ENCODE measurements around the gene ROBO1.

ROBO1 gene

GRCh38 chr3:78838362-78838761 is 929.4 kb downstream of the ROBO1 start:
- DNase-seq (ENCODE audit: low spot score), result no peak

DNA sequence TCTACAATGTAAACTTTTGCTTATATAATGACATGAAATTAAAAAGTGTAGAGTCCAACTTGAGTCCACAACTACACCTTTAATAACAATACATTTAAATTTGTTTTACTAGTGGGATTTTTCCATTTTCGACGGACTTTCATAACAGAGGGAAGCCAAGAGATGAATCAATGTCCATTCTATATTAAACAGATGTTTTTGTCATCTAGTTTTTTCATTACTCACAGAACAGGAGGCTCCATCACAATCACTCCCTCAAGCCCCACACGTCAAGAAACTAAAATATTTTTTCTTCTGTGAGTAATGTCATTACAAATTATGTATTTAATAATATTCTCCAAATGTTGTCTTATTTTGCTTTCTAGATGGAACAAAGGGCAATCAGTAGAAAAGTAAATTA is 932.9 kb downstream of the ROBO1 start:
- no peak for DNase-seq (ENCODE audit: low spot score)

DNA sequence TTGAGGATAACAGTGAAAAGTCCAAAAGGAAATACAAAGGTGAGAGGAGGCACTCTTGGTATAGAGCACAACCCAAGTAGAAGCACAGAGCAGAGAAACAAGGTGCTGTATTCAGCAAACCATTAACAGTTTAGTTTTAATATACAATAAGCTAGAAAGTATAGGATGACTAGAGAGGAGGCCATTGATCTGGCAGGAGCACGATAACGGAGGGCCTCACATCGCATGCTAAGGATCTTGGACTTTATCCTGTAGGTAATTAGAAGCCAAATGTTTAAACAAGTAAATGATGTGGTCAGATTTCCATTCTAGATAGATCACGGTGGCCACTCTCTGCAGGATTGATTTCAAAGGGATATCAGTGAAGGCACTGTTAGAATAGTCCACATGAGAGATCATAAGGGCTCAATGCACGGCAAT is 935.0 kb downstream of the ROBO1 start:
- no peak for DNase-seq (ENCODE audit: low spot score)

GRCh38 chr3:78831446-78831972 is 936.3 kb downstream of the ROBO1 start:
- no peak for DNase-seq (ENCODE audit: low spot score)

GRCh38 chr3:78830470-78830869 is 937.3 kb downstream of the ROBO1 start:
- no peak for DNase-seq (ENCODE audit: low spot score)

DNA sequence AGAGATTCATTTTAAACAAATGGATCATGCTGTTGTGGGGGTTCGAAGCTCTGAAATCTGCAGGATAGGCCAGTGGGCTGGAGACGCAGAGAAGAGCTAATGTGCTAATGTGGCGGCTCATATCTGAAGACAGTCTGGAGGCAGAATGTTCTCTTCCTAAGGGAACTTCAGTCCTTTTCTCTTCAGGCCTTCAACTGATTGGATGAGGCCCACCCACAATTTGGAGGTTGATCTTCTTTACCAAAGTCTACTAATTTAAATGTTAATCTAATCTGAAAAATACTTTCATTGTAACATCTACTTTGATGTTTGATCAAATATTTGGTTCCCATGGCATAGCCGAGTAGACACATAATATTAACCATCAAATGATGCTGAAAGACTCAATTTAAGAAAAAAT is 940.2 kb downstream of the ROBO1 start:
- DNase-seq (ENCODE audit: low spot score), result no peak

- no peak for DNase-seq (ENCODE audit: low spot score)
Measured at GRCh38 chr3:78825858-78826215, 942.0 kb downstream of the ROBO1 start.

DNA sequence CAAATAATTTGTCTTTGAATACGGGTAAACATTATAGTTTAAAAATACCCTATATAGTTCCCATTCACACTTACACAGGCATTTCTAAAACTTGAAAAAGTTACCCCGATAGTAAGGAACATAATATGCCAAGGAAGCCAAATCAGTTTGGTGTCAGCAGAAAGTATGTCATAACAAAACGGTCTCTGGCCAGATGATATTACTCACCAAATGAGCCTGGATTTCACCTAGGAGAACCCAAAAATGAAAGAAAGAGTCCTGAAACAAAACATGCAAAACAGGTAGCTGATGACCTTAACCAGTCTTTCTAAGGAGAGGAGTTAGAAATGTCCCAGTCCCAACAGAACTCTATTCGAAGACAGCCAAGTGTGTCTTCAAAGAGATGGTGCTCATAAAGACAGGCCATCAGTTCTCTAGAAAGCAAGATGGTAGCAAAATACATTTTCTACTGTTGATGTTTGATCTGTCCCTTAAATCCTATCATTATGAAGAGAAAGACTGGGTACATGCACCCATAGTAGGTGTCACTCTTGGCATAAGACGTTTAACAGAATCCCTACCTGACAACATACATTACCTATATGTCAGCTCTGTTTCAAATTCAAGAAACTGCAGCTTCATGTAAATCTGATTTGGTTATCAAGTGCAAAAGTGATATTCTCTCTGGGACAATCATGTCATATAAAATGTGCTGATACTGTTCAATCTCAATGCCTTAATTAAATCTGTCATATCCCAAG is 942.5 kb downstream of the ROBO1 start:
- DNase-seq (ENCODE audit: low spot score), result no peak

DNA sequence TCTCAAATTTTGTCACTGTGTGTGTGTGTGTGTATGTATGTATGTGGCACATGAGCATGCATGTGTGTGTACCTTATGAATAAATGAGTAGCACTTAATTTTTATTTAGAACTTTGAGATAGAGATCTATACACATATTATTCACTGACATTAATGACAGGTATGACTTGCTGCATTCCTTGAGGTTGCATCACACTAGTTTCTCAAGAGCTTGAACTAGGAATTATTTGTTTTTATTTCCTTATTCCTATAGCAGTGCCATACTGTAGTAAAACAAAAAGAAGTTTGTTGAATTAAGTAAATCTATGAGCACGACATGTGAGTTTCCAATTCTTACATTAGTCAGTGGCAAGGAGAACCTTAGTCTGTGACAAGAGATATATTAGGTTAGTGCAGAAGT is 943.9 kb downstream of the ROBO1 start:
- DNase-seq (ENCODE audit: low spot score), result no peak

GRCh38 chr3:78823434-78823833 is 944.4 kb downstream of the ROBO1 start:
- no peak for DNase-seq (ENCODE audit: low spot score)

DNA sequence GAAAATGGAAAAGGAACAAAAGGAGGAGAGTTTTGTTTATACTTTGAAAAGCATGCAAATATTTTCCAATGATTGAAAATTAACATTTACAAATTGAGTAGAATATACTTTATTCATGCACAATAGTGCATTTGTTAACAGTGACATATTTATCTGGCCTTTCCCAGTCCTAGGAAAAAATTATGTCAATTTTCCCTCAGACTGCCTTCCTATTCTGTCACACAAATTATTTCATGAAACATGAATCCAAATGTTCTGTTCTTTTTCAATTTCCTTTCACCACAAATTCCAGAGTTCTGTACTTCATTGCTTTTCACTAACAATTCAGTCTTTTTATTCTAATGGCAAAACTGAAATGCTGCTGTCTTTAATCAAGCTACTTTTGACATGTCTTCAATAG is 945.1 kb downstream of the ROBO1 start:
- no peak for DNase-seq (ENCODE audit: low spot score)

- DNase-seq (ENCODE audit: low spot score), result no peak
Measured at GRCh38 chr3:78820542-78820941, 947.3 kb downstream of the ROBO1 start.

DNA sequence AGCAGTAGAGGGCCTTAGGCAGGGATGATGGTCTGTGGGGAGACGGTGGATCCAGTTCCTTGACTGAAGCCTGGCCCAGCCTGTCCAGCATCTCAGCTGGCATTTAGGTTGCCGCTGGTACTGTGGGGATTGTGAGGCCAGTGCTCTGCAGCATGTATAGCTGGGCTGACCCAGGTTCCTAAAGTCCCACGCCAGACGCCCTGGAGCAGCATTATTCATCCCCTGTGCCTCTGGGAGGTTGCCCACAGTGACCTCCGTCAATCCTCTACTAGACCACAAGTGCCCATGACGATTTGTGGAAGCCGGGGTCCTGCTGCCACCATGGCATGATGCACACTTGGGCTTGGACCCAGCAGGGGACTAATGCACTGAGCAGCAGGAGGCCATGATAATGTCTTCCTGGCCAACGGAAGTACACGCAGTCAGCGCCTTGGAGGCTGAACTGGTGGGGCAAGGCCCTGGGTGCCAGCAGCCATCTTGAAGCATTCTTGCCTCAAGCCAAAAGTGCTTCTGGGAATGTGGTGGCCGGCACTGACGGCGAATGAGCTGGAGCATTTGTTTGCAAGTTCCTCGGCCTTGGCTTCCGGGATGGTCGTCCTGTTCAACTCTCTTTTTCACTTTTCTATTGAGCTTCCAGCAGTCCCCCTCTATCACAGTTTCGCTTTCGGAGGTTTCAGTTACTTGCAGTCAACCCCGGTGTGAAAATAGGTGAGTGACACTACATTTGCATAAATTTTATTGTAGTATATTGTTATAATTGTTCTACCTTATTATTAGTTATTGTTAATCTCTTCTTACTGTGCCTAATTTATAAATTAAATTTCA is 949.4 kb downstream of the ROBO1 start:
- no peak for DNase-seq (ENCODE audit: low spot score)

- no peak for DNase-seq (ENCODE audit: low spot score)
Measured at GRCh38 chr3:78814893-78815562, 952.8 kb downstream of the ROBO1 start.

GRCh38 chr3:78812166-78812565 is 955.6 kb downstream of the ROBO1 start:
- DNase-seq (ENCODE audit: low spot score), result no peak

GRCh38 chr3:78809966-78810365 is 957.8 kb downstream of the ROBO1 start:
- no peak for DNase-seq (ENCODE audit: low spot score)

DNA sequence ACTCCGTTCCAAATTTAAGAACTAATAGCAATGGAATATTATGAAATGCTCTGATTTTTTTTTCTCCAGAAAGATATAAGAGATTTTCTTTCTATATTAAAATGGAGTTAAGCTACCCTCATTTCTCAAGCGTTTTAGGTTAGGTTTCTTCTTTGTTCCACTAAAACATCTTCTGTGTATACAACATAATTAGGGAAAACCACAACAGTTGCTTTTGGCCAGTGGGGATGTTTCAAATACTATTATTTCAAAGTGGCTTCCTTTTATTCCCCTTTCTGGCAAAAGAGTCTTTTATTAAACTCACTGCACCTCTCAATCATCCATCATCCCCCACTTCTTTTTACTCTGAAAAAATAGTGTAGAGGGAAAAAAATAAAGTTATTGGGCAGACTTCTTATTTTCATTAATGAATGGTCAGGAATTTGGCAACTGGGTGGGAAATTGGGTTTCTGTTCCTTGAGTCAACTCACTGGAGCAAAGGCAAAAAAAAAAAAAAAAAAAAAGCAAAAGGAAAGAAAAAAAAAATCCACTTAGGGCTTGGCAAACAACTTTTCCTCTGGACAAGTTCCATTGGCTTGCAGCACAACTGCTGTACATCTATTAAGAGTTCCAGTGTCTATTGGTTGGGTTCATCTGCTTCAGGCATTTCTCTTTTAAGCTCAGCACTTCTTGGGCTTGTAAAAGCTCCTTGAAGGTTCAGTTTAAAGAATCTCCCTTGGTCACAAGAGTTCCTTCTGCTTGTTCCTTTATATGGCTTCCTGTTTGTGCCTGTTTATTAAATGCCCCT is 963.4 kb downstream of the ROBO1 start:
- no peak for DNase-seq (ENCODE audit: low spot score)

GRCh38 chr3:78802562-78802930 is 965.3 kb downstream of the ROBO1 start:
- DNase-seq (ENCODE audit: low spot score), result no peak

GRCh38 chr3:78801926-78802561 is 965.8 kb downstream of the ROBO1 start:
- no peak for DNase-seq (ENCODE audit: low spot score)

- DNase-seq (ENCODE audit: low spot score), result no peak
Measured at GRCh38 chr3:78799681-78800080, 968.1 kb downstream of the ROBO1 start.

DNA sequence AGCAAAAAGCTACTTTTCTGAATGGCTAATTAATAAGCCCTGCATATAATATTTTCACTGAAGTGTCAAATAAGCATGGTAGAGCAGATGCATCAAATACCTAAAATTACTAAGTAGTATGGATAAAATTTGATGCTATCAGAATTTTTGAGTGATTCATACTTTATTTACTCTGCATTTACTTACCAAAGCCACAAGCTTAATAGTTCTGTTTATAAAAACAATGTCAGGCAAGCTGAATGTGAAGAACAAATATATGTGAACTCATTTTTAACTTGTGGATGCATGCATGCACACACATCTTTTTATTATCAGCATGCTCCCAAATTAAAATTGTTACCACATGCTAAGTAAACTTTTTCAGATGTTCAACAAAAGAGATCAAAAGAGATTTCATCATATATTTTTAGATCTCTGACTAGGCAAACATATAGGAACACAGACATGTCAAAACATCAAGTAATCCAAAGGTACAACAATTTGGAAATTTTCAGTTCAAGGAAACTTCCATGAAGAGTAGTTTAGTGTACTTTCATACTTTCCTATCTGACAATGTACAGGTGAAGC is 969.4 kb downstream of the ROBO1 start:
- no peak for DNase-seq (ENCODE audit: low spot score)
